ENCODE results near the gene TRPV3. TPM values are rescaled to one million over a fixed set of nuclear protein-coding genes. Genes with fewer than 3 reads are reported as not detected.

TRPV3 gene
- total and polyA plus RNA-seq, 2 of the 13 experiments (the other 11 are each of a cell fraction or from before 2014, with no cell fraction given), result 0.90 to 1.0 TPM

GRCh38 chr17:3513305-3514035 is 44.1 kb downstream of the TRPV3 start:
- no TSS peak for BruUV-seq (replicated peaks)

More at GRCh38 chr17:3513305-3514035, 44.1 kb downstream of the TRPV3 start:
- Histone ChIP-seq H3K4me2 (ENCODE audit: low read depth, low read length) (no peak overlapping the region), H3K4me3 (replicated peaks in 1 of 3; ENCODE audit: insufficient read depth in 1 of 3, low read depth in 2 of 3, low read length in 3 of 3) (no peak overlapping the region), H3K79me2 (ENCODE audit: insufficient read depth, low read length) (no peaks in the 10 kb centered on the region), H4K20me1 (ENCODE audit: insufficient read depth, low read length) (no peaks in the 10 kb centered on the region), H3K27ac (ENCODE audit: extremely low read length, insufficient read depth, low read length) (no peak overlapping the region), H3K27me3 (ENCODE audit: control insufficient read depth in 1 of 2, insufficient read depth in 2 of 2, low read length in 2 of 2) (no peaks in the 10 kb centered on the region), H2AFZ (ENCODE audit: low read length) (no peak overlapping the region), H3K9me3 (ENCODE audit: low read length) (no peaks in the 10 kb centered on the region), H3K36me3 (replicated peaks in 1 of 2; ENCODE audit: control insufficient read depth in 1 of 2, insufficient read depth in 2 of 2, low read length in 2 of 2) (no peaks in the 10 kb centered on the region), H3K4me1 (ENCODE audit: insufficient read depth, low read length) (0 out of 2 replicates have a peak, but pooled peaks cover 6% of the 10 kb centered on the region), H3K9ac (ENCODE audit: insufficient read depth, low read depth, low read length) (no peak overlapping the region)
- in situ Hi-C loops (cut with HindIII; ENCODE audit: extremely low pct_ligation_motif_present, low pct_unique_long_range_greater_than_20kb) (no loop called here), intact Hi-C loops (cut with micrococcal nuclease; ENCODE audit: unreplicated experiment) (no loop called here)
- WGBS (ENCODE audit: low lambda C conversion rate), result 85% methylated on average over 23 of the region's 23 CpGs
- ATAC-seq, result no peak
- ChIA-PET POLR2A (no interaction called here), CTCF (ENCODE audit: low intra/inter-chr PET ratio, low total read pairs) (no interaction called here)
- no peak for DNase-seq (ENCODE audit: low spot score)
- no peak for TF ChIP-seq ZNF547 (CRISPR knock-in tag; IDR thresholded peaks at IDR 0.05)
- TF ChIP-seq KIAA2018 (CRISPR knock-in tag; IDR thresholded peaks at IDR 0.05; ENCODE audit: borderline replicate concordance), result no peak
- TF ChIP-seq ZNF460 (CRISPR knock-in tag; IDR thresholded peaks at IDR 0.05; ENCODE audit: borderline replicate concordance), result no peak
- no peak for TF ChIP-seq RBFOX2 (IDR thresholded peaks at IDR 0.05; ENCODE audit: low read depth, low read length)
- TF ChIP-seq ZSCAN29 (CRISPR knock-in tag; conservative IDR thresholded peaks at IDR 0.05), result no peak
- no peak for FAIRE-seq
